ENCODE results near the gene KRT31. TPM values are rescaled to one million over a fixed set of nuclear protein-coding genes. Genes with fewer than 3 reads are reported as not detected.
"Not testable (repeated sequence)": the region's sequence is repeated elsewhere in the genome, so short reads cannot be mapped to it uniquely, and the experiment has no call there.

The KRT31 gene
- total RNA-seq (2014; rRNA removed; shearing (Covaris generic)): not detected in 2 replicates

DNA sequence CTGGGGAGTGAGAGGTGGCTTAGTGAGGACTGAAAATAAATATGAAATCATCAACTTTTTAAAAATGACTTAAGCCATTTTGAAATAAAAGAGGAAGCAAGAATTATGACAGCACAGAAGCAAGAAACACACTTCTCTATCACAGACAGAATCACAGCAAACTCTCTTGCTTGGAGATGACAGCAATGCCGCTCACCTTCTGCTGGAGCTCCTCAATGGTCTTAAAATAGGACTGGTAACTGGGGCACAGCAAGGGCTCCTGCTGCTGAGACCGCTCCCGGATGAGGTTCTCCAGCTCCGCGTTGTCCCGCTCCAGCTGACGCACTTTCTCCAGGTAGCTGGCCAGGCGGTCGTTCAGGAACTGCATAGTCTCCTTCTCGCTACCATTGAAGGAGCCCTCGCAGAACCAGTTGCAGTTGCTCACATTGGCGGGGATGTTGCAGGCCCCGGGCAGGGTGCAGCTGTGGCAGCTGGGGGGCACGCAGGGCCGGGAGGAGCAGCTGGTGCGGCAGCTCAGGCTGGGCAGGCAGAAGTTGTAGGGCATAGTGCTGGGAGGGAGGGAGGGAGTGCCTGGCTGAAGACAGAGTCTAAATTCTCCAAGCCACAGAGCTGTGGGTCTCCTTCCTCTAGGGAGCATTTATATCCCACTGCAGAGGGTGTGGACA, at the start of gene KRT31:
KRT31 (minus strand) TSS at position 613 of the 665 bp plus-strand sequence; CDS start at position 544, 69 bp downstream.
- no peak for DNase-seq (ENCODE audit: low spot score)

DNA sequence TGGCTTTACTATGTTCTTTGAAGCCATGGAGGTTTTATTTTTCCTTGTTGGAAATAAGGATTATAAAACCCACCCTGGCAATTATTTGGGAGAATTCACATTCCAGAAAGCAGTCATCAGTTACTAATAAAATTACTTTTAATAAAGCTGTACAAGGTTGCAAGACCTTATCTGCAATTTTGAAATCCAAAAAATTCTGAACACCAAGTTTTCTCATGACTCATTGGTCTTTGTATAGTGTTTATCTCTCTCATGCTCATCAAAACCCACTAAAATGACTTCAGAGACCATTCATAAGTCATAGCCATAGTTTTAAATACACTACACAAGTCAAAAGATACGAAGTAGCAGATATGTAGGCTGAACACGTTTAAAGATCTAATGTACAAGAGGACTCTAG, 49.4 kb upstream of the KRT31 start:
- DNase-seq (ENCODE audit: low spot score): no peak

DNA sequence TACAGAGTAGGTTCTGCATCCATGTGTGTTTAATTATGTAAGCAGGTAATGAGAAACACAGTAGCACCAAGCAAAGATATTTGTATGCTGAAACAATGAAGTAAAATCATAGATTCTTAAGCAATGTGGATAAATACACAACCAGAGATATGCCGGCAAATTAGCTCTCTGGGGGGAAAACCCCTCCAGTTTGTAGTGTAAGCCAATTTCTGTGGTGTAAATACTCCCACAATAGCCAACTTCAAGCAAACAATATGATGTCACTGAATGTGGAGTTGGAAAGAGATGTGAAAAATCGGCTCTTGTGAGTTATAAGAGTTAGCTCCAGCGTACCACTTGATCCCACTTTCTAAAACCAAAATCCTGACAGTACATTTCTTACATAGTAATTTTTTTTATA, 47.2 kb upstream of the KRT31 start:
- no peak for DNase-seq (ENCODE audit: low spot score)

DNA sequence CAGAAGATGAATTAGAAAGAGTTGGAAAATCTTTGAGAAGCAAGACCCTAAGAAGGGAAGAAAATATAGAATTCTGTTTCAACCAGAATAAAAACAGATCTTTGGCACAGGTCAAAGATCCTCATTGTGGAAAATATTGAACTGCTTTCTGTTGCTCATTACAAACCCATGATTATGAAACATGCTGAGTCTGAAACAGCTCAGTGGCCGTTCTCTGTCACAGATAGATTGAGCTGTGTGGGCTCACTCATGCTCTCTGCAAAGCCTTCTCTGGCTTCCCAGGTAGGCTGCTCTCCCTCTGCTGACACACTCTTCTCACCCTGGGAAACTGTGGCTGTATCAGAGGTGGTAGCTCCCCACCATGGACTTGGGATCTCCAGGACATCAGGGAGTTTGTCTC, 46.8 kb upstream of the KRT31 start:
- no peak for DNase-seq (ENCODE audit: low spot score)

DNA sequence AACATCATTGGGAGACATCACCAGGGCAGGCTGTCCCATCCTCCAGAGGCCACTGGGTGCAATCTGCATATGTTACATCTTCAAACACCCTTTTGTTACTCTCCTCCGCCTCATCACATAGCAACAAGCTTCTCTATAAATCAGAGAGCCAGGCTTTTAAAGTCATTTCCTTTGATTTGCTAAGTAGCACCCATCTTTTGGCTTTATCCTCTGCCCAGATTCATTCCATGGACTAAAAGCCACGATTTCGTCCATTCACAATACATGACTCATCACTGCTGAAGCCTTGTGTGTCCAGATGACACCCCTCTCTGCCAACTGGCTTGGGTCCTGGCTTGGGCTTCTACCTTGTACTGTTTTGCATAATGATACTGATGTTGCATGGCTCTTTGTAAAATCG, 45.3 kb upstream of the KRT31 start:
- DNase-seq (ENCODE audit: low spot score): no peak

DNA sequence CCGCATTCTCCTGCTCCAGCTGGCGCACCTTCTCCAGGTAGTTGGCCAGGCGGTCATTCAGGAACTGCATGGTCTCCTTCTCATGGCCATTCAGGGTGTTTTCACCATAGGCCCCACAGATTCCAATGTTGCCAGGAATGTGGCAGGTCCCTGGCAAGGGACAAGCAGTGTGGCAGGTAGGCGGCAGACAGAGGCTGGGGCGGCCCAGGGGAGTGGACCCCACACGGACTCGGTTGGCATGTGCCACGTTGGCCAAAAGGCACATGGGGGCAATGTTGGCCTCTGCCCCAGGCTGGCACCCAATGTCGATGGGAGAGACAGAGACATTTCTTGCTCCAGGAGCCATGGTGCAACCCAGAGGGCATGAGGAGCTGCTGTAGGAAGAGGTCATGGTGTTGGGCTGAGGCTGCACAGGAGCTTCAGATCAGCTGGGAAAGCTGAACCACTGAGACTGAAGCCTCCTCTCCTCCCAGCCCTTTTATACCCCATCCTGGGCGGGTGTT, 43.2 kb upstream of the KRT31 start, which contains the start of gene KRT38:
KRT38 (minus strand) TSS at position 453 of the 503 bp plus-strand sequence; CDS start at position 391, 62 bp downstream.
- no peak for DNase-seq (ENCODE audit: low spot score)

DNA sequence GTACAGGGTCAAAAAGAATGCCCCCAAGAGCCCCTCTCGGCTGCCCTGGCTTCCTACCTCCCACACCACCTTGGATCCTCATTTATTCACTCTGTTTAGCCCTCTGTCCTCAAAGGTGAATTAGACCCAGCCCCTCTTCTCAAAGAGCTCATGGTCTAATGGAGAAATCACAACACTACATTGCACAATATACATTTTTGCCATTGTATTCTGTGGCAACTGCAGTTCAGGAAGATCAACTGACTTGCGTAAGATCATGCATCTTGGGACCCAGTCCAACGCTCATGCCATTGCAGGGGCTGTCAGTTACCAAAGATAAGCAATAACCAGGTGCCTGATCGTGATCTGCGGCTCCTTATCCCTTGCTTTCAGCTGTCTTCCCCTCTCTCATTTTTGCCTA, 42.0 kb upstream of the KRT31 start:
- DNase-seq (ENCODE audit: low spot score): no peak

DNA sequence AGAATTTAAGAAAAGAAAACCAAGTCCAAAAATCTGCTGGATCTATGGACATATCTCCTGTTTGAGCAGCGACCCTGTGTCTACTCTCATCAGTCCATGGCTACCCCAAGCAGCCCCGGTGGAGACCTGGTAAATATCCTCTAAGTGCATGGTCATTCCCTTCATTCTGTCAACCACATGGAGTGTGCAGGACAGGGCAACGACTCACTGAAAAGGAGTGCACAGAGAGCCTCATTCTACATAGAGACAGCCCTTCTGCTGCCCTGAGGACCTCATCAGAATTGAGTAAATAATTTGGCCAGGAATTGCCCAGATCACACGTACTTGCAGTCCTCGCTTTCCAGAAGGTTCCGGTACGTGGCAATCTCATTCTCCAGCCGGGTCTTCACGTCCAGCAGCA, 40.4 kb upstream of the KRT31 start:
- DNase-seq (ENCODE audit: low spot score): no peak

DNA sequence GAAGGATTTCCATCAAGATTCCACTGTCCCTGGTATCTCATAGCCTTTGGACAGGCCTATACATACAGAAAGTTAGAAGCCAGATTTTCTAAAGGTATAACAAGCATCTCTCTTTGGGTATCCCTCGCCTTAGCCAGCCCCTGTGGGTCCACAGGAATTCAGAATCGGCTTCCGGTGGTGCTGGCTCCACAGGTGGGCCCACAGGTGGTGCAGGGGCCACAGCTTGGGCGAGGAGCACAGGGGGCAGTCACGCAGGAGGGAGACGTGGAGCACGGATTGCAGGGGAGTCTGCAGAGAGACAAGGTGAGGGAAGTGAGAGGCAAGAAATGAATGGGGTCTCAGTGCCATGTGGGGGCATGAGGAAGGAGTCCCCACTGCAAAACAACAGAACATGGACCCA, 39.8 kb upstream of the KRT31 start:
- no peak for DNase-seq (ENCODE audit: low spot score)

DNA sequence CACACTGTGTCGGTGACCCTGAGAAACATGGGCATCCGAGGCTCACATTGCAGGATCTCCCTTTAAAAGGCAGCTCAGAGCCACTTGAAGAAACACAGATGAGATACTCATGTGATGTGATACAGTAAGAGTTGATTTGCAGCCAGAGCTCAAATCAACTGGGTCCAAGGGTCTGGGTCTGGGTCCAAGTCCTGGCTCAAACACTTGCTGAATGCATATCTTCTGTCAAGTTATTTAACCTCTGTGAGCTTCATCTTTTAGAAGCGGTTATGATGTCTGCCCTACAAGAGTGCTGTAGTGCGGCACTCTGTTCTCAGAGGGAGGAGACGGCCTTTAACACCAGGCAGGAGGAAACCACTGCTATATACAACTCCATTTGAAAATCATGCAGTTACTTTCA, 37.0 kb upstream of the KRT31 start:
- no peak for DNase-seq (ENCODE audit: low spot score)

DNA sequence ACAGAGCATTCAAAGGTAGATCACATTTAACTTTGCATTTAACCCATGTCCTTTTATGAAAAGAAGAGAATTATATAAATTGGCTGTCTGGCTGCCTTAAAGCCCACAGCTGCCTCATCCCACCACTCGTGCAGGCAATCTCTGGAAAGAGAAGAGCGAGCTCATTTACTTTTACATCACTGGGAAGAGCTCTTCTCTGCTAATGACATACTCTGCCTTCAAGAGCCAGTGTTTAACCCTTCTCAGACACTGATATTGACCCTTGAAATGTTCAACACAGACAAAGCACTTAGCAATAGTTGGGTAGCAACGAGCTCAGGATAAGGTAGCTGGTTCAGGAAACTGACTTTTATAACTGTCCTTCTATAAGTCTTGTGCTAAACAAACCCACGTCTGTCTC, 36.6 kb upstream of the KRT31 start:
- DNase-seq (ENCODE audit: low spot score): no peak

DNA sequence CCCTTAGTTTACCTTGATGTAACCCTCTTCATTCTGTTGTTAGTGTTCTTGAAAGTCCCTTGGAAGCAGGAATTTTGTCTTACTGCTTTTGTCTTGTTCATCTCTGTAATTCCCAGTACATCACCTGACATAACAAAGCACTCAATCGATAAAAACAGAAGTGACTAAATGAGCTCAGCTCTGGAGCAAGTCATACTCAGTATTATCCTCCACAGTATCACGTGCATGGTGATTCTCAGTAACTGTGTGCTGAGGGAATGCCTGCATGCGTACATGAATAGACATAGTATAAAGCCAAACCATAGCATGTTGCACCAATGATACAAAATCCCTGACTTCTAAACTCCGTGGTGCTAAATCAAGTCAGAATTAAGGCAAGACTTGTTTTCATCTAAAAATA, 36.2 kb upstream of the KRT31 start:
- DNase-seq (ENCODE audit: low spot score): no peak

DNA sequence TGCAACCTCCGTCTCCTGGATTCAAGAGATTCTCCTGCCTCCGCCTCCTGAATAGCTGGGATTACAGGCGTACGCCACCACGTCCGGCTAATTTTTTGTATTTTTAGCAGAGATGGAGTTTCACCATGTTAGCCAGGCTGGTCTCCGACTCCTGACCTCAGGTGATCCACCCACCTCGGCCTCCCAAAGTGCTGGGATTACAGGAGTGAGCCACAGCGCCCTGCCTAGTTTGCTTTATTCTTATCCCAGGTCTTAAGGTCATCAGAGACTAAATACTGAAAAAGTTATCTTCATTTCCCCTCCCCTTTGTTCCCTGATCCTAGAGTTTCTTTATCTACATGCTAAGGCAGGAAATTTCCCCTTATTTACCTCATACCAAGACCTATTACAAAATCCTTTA, 33.0 kb upstream of the KRT31 start:
- DNase-seq (ENCODE audit: low spot score): not testable (repeated sequence)

DNA sequence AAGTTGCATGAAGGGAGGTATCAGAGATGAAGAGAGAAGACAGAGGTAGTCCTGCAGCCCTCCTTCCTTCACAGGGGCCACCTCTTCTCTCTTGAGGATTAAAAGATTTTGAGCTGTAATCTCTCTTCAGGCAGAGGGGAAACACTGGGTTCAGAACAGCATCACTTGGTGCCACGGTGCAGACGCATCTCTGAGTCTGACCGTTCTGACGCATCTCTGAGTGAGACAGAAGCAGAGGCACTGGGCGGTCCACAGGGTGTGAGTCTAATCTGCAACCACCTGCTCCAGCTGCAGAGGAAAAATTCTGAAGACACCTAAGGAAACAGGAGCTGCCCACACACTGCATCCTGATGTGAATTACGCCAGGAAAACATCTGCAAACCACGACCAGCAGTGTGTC, 32.3 kb upstream of the KRT31 start:
- no peak for DNase-seq (ENCODE audit: low spot score)

DNA sequence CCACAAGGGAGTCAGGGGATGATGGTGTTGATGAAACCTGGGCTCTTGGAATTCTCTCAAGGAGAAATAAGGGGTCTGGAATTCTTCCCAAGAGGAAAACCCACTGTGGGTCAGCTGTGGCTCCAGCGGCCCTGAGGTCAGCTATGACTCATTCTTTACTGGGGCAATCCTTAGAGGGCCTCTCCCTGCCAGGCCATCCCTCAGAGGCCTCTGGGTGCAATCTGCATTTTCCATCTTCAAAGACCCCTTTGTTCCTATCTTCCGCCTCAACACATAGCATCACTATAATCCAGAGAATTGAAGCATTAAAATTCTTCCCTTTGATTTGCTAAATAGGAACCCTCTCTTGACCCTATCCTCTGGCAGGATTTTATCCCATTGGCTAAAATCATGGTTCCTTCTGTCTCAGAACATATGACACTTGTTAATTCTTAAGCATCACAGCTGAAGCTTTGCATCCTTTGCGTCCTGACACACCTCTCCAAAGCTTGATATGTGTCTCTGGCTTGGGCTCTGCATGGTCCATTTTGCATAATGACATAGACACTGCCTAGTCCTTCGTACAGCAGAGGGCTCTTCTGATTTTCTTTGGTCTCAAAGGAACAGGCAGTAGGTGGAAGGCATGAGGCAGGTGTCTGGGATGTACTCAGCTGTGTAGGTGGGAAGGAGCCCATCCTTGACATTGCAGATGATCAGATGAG, 31.3 kb upstream of the KRT31 start:
- DNase-seq (ENCODE audit: low spot score): no peak

DNA sequence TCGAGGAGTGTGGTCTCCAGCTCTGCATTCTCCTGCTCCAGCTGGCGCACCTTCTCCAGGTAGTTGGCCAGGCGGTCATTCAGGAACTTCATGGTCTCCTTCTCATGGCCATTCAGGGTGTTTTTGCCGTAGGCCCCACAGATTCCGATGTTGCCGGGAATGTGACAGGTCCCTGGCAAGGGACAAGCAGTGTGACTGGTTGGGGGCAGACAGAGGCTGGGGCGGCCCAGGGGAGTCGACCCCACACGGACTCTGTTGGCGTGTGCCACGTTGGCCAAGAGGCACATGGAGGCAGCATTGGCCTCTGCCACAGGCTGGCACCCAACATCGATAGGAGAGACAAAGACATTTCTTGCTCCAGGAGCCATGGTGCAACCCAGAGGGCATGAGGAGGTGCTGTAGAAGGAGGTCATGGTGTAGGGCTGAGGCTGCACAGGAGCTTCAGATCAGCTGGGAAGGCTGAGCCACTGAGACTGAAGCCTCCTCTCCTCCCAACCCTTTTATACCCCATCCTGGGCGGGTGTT, 26.8 kb upstream of the KRT31 start, which contains the start of gene KRT37:
KRT37 (minus strand) TSS at position 475 of the 525 bp plus-strand sequence; CDS start at position 413, 62 bp downstream.
- no peak for DNase-seq (ENCODE audit: low spot score)

DNA sequence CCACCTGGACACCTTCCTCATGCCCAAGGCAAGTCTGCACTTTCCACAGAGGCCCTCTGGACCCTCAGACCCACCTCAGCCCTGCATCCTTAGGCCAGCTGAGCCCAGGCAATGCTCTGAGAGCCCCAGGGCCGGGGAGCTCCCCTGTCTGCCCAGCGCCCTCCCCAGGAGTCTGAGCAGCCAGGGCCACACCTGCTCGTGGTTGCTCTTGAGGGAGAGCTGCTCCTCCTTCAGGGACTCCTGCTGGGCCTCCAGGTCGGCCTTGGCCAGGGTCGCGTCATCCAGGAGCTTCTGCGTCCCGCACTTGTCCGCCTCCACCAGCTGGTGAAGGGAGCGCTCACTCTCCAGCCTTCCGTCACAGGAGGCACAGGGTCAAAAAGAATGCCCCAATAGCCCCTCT, 25.2 kb upstream of the KRT31 start:
- not testable (repeated sequence) for DNase-seq (ENCODE audit: low spot score)

DNA sequence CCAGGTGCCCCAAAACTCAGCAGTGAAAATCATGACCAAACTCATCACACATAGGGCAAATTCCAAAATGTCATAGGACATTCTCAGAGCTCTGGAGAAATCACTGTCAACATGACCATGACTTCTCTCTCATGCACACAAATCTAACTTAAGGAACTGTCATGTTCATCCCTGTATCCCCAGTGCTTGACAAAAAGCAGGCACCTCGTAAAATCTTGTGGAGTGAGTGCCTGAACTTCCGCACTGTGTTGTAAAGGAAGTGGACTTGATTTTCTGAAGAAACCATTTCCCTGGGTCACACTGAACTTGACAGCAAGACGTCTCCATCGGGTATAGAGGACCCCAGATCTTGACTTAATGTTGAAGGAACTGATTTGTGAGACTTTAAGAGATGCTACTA, 24.2 kb upstream of the KRT31 start:
- no peak for DNase-seq (ENCODE audit: low spot score)

DNA sequence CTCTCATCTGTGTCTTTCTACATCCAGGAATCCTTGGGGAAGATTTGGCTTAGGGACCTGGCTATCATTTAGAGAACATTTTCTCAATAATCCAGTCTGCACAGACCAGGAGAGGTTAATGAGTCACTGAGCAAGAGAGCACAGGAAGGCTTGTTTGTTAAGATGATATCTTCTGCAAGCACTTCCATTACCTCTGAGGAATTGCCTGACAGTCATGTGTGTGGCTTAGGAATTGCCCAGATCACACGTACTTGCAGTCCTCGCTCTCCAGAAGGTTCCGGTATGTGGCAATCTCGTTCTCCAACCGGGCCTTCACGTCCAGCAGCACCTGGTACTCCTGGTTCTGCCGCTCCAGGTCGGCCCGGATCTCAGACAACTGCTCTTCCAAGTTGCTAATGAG, 23.7 kb upstream of the KRT31 start:
- DNase-seq (ENCODE audit: low spot score): no peak

DNA sequence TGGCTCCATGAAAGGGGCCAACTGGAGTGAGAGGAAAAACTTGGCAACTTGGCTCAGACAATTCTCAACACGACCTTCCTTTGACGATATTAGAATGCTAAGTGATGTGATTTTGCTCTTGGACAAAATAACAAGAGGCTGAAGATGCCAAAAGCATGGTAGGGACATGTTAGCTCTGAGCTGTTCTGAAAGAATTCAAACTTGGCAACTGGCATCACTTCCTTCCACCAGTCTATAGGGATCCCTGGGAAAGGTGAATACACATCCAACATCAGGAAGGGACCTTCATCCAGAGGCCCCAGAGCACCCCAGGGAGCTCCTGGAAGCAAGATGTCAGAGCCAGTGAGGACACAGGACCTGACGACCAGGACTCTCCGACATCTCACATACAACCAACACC, 22.7 kb upstream of the KRT31 start:
- DNase-seq (ENCODE audit: low spot score): no peak

DNA sequence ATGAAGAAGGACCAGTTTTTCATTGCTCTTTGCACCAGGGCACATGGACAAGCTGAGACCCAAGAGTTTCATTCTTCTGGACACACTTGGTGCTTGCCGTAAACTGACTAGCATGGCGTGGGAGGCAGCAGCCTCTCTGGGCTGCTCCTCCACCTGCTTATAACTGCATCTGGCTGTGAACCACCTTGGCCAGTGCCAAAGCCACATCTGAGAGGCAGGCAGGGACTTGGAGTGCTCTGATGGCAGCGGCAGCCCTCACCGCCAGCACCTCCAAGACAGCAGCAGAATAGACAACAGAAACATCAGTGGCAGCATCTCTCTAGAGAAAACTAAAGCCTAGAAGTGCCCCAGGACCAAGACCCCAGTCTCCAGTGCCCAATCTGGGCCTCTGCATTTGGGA, 22.3 kb upstream of the KRT31 start:
- no peak for DNase-seq (ENCODE audit: low spot score)

DNA sequence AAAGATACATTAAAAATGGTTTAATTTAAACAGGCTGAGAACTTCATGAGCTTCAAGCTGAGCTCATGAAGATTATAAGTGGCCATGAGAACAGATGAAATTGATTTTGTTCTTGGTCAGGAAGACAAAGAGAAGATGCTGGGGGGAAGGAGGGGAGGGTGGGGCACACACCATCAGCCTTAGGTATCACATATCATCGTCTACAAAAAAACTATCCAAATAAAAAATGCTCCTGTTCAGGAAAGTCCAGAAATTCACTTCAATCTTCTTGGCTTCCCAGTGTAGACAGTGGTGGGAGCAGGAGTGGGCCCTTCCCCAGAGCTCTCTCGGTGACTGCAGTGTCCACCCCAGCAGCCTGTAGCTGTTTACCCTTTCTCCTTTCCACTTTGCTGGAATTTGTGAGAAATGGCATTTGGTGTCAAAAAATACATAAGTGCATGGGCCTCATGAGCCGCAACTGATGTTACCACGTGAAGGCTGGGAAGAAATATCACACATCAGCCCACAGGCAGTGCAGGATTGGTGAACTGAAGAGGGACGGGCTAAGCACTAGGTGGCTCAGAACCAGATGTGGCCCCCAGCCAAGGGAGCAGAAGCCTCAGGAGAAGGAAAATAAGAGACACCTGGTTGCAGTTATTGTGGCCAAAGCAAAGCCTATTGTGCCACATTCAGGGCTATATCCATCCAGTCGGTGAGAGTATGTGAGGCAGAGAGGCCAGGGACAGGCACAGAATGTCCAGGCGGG, 20.9 kb upstream of the KRT31 start:
- no peak for DNase-seq (ENCODE audit: low spot score)
